ENCODE data around the gene P2RX4. TPM values are rescaled to one million over a fixed set of nuclear protein-coding genes. Genes with fewer than 3 reads are reported as not detected.

P2RX4 gene
- total and polyA plus RNA-seq, 2 of the 4 experiments (the other 2 are of a cell fraction) = 9.5 to 12.6 TPM

DNA sequence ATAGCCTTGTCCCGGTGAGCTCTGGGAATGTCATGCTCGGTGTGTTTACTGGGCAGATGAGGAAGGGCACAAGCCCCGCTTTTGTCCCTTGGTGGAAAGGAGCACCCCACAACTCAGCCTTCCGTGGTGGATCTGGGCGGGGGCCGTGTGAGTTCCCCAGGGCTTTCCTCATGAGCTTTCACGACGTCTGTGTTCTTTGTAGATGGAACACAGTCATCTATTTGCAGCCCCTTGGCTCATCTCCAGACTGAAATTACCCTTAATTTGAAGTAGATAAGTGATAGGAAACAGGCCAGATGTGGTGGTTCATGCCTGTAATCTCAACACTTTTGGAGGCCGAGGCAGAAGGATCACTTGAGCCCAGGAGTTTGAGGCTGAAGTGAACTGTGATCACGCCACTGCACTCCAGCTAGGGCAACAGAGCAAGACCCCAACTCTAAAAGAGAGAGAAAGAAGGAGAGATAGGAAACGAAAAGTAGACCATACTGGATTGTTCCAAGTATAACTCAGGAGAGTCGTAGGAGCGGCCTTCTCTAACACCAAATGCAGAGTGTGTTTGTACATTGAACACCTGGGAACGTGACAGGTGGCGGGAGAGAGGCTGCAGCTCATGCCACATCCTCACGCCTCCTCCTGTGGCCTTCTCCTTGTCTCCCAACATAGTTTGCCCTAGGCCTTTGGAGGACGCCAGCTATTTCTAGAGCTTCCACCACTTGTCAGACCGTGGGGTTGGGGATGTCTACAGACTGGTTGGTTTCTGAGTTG lies 8.8 kb downstream of the P2RX4 start:
- no peak overlapping the region for H4K8ac ChIP-seq (ENCODE audit: low read depth in 2 of 2, low read length in 2 of 2)
- H2BK120ac ChIP-seq (ENCODE audit: low read depth, low read length) = no peak overlapping the region

More for the DNA sequence above, 8.8 kb downstream of the P2RX4 start:
- H3K36me3 ChIP-seq (ENCODE audit: control insufficient read depth, insufficient read depth, low read length) = peaks cover 4% of the 10 kb centered on the region; the same call in 1 of the 2 replicates
- no peak overlapping the region for H2BK20ac ChIP-seq (ENCODE audit: low read depth, low read length)
- no peak overlapping the region for H3K9ac ChIP-seq (ENCODE audit: low read depth, low read length)
- H3K27ac ChIP-seq (ENCODE audit: insufficient read depth, low read length) = no peak overlapping the region
- no peak overlapping the region for H3K56ac ChIP-seq (ENCODE audit: extremely low read depth, insufficient read depth, low read length)
- H3K14ac ChIP-seq (replicated peaks; ENCODE audit: low read depth, low read length) = no peak overlapping the region
- H4K5ac ChIP-seq (ENCODE audit: low read depth, low read length) = no peak overlapping the region
- H2AK5ac ChIP-seq (ENCODE audit: low read depth, low read length) = no peak overlapping the region
- intact Hi-C loops (cut with micrococcal nuclease) (no loop called here), dilution Hi-C loops (cut with HindIII; ENCODE audit: low sequenced_read_pairs, unreplicated experiment) (no loop called here), in situ Hi-C loops (cut with MboI; ENCODE audit: low sequenced_read_pairs) (no loop called here)
- H3K79me1 ChIP-seq (ENCODE audit: low read depth in 1 of 2, low read length in 2 of 2) = peaks cover 0 to 19% of the 10 kb centered on the region in 2 experiments; a peak in 2 of 4 replicates
- H3K4me2 ChIP-seq (ENCODE audit: low read depth, low read length) = no peak overlapping the region
- ATAC-seq (ENCODE audit: low read depth) (no peak), DNase-seq (no peak)
- WGBS, 2 experiments (ENCODE audit: extremely low coverage in 2 of 2, insufficient read length in 1 of 2) = 69% methylated on average over 3 of the region's 18 CpGs; no CpG with 5 or more reads in 1 of the 2 experiments
- H3K4ac ChIP-seq (ENCODE audit: low read depth, low read length) = no peak overlapping the region
- no peak overlapping the region for H3K23ac ChIP-seq (ENCODE audit: low read depth, low read length)
- POLR2A ChIA-PET (ENCODE audit: unreplicated experiment) = no interaction called here
- BruUV-seq (replicated peaks) = no TSS peak
- peaks cover 3% of the 10 kb centered on the region; the same call in 1 of the 2 replicates for H3K4me1 ChIP-seq (ENCODE audit: control insufficient read depth, insufficient read depth, low read length)
- H4K20me1 ChIP-seq (ENCODE audit: insufficient read depth, low read length) = no peaks in the 10 kb centered on the region
- no peaks in the 10 kb centered on the region for H3K9me3 ChIP-seq (ENCODE audit: control insufficient read depth, insufficient read depth, low read length)
- no peak overlapping the region for H4K91ac ChIP-seq (ENCODE audit: insufficient read depth, low read depth, low read length)
- no peak overlapping the region for H3K18ac ChIP-seq (ENCODE audit: low read depth, low read length)
- H3K4me3 ChIP-seq (ENCODE audit: insufficient read depth, low read depth, low read length) = no peak overlapping the region
- CTCF ChIA-PET = no interaction called here
- H3K9me1 ChIP-seq (ENCODE audit: insufficient read depth, low read length) = peaks cover 6% of the 10 kb centered on the region; the same call in 1 of the 2 replicates
- no peak overlapping the region for H2BK15ac ChIP-seq (ENCODE audit: low read depth, low read length)
- H2BK5ac ChIP-seq (ENCODE audit: low read depth, low read length, poor library complexity, severe bottlenecking) = no peak overlapping the region
- TF ChIP-seq NFE2L2 (IDR thresholded peaks at IDR 0.05; ENCODE audit: low read depth, low read length) = no peak
- no peak for TF ChIP-seq RAD21 (IDR thresholded peaks at IDR 0.05; ENCODE audit: low read length)
- TF ChIP-seq POLR2A (IDR thresholded peaks at IDR 0.05; ENCODE audit: low read depth, low read length) = no peak
- TF ChIP-seq CEBPB (IDR thresholded peaks at IDR 0.05; ENCODE audit: low read depth, low read length) = no peak
- TF ChIP-seq USF2 (IDR thresholded peaks at IDR 0.05; ENCODE audit: low read depth, low read length) = no peak
- no peak for TF ChIP-seq CHD1 (IDR thresholded peaks at IDR 0.05; ENCODE audit: low read depth, low read length)
- no peak for TF ChIP-seq BHLHE40 (IDR thresholded peaks at IDR 0.05; ENCODE audit: low read depth, low read length)
- TF ChIP-seq MAZ (IDR thresholded peaks at IDR 0.05; ENCODE audit: borderline replicate concordance, low read depth, low read length) = no peak
- TF ChIP-seq MAFK (IDR thresholded peaks at IDR 0.05; ENCODE audit: low read depth, low read length) = no peak
- TF ChIP-seq, protein P1, sequence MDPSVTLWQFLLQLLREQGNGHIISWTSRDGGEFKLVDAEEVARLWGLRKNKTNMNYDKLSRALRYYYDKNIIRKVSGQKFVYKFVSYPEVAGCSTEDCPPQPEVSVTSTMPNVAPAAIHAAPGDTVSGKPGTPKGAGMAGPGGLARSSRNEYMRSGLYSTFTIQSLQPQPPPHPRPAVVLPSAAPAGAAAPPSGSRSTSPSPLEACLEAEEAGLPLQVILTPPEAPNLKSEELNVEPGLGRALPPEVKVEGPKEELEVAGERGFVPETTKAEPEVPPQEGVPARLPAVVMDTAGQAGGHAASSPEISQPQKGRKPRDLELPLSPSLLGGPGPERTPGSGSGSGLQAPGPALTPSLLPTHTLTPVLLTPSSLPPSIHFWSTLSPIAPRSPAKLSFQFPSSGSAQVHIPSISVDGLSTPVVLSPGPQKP (IDR thresholded peaks at IDR 0.05; ENCODE audit: borderline replicate concordance, low read depth, low read length) = no peak
- H3K27me3 ChIP-seq (ENCODE audit: control insufficient read depth, insufficient read depth, low read length) = no peaks in the 10 kb centered on the region
- H2AFZ ChIP-seq (replicated peaks; ENCODE audit: low read length, poor library complexity) = no peak overlapping the region
- H2AK9ac ChIP-seq (replicated peaks; ENCODE audit: low read depth, low read length, poor library complexity) = no peak overlapping the region
